ENCODE data around the gene PARD6B.
"Not testable (repeated sequence)": the region's sequence is repeated elsewhere in the genome, so short reads cannot be mapped to it uniquely, and the experiment has no call there.

The PARD6B gene

DNA sequence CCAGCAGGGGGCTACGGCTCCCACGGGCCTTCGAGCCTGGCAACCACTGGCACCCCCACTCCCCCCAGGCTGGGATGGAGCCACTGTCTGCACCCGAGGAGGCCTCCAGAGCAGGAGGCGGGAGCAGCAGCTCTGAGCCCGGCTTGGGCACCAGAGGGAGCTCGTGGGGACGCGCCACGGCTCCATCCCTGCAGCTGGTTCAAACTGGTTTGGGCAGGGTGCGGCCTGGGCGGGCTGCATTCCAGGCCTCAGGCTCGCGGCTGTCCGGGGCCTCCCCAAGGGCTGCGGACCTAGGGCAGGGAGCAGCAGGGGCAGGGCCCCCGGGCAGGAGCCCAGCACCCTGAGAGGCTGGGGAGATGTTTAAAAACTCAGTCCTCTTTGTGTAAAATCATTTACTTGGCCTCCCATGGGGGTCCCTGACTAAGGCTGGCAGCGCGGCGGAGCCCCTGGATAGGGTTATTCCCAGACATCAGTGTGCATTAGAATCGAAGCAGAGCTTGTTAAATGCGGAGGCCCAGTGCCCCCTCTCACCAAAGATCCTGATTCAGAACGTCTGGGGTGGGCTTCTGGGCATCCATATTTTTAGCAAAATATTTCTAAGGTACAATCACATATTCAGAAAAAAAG is 59.4 kb downstream of the PARD6B start:
- Mint-ChIP-seq H3K4me1 (peaks cover 11% of the 10 kb centered on the region), H3K36me3 (no peaks in the 10 kb centered on the region), H3K9me3 (no peaks in the 10 kb centered on the region), H3K27me3 (no peaks in the 10 kb centered on the region), H3K27ac (peak overlapping the region; percentile 35), H3K4me3 (peak overlapping the region; percentile 58)

DNA sequence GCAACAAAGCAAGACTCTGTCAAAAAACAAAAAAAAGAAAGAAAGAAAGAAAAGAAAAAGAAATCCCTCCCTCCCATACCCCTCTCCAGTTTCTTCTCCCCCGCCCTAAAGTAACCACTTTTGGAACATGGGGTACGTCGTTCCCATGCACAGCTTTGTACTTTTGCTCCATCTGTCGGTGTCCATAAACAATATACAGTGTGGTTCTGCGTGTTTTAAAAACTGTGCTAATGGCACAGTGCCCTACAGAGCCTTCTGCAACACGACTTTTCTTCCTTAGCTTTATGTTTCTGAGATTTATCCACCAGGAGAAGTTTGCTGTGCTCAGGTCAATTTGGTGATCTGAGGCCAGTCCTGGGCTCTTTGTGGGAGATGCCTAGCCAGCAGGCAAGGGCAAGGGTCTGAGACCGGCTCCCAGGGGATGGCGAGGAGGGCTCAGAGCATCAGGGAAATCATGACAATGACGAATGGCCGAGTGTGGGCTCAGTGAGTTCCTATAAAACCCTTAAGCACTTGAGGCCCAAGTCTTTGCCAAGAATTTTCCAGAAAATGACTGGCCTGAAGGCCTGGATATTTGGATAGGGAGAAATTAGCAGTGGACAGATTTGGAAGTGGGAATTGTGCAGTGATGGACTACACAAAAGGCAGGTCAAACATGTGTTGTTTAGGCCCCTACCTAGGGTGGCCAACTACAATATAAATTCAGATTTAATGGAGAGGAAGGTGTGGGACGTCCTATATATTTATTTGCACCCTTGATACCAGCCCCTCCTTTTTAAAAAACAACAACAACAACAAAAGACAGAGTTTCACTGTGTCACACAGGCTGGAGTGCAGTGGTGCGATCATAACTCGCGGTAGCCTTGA is 61.6 kb downstream of the PARD6B start:
- H3K27me3 Mint-ChIP-seq = no peaks in the 10 kb centered on the region
- H3K4me3 Mint-ChIP-seq = peak overlapping the region; percentile 5
- no peaks in the 10 kb centered on the region for H3K9me3 Mint-ChIP-seq
- H3K27ac Mint-ChIP-seq = no peak overlapping the region
- H3K36me3 Mint-ChIP-seq = no peaks in the 10 kb centered on the region
- H3K4me1 Mint-ChIP-seq = peaks cover 16% of the 10 kb centered on the region

DNA sequence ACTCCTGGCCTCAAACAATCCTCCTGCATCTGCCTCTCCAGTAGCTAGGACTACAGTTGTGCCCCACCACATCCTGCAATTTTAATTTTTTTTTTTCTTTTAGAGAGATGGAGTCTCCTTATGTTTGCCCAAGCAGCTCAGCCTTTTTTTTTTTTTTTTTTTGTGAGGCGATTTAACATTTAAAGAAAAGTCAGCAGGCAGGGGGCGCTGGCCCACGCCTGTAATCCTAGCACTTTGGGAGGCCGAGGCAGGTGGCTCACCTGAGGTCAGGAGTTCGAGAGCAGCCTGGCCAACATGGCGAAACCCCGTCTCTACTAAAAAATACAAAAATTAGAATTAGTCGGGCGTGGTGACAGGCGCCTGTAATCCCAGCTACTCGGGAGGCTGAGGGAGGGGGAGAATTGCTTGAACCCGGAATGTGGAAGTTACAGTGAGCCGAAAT is 62.2 kb downstream of the PARD6B start:
- H3K27me3 Mint-ChIP-seq, H3K36me3 Mint-ChIP-seq, H3K27ac Mint-ChIP-seq, H3K9me3 Mint-ChIP-seq: not testable (repeated sequence)
- peaks cover 16% of the 10 kb centered on the region for H3K4me1 Mint-ChIP-seq
- H3K4me3 Mint-ChIP-seq = peak overlapping the region; percentile 52

DNA sequence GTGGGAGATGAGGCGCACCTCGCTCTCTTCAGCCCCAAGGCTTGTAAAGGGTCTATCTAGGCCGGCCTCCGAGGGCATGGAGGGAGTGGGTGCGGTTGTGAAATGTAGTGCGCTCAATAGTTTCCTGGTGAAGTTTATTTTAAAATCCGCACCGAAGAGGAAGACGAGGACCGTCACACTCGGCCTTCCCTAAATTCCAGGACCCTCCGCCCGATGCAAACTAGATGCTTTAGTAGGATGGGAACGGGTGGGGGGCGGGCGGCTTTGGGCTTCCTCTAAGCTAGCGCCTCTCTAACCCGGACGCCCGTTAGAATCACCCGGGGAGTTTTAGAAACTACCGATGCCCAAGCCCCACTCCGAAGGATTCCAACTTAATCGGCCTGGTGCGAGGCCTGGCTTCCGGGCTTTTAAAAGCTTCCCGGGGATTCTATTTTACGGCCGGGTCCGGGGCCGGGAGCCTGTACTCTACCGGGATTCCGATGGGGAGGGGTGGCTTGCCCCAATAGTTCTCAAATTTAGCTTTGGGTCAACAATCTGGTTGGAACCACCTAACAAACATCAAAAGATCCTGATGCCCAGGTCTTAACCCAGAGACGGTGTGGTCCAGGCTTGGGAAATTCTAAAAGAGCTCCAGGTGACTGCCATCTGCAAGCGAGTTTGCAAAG is 62.9 kb downstream of the PARD6B start:
- Mint-ChIP-seq H3K27me3 (no peaks in the 10 kb centered on the region), H3K4me1 (peaks cover 16% of the 10 kb centered on the region), H3K36me3 (no peaks in the 10 kb centered on the region), H3K4me3 (peak overlapping the region; percentile 76), H3K27ac (no peak overlapping the region), H3K9me3 (no peaks in the 10 kb centered on the region)

DNA sequence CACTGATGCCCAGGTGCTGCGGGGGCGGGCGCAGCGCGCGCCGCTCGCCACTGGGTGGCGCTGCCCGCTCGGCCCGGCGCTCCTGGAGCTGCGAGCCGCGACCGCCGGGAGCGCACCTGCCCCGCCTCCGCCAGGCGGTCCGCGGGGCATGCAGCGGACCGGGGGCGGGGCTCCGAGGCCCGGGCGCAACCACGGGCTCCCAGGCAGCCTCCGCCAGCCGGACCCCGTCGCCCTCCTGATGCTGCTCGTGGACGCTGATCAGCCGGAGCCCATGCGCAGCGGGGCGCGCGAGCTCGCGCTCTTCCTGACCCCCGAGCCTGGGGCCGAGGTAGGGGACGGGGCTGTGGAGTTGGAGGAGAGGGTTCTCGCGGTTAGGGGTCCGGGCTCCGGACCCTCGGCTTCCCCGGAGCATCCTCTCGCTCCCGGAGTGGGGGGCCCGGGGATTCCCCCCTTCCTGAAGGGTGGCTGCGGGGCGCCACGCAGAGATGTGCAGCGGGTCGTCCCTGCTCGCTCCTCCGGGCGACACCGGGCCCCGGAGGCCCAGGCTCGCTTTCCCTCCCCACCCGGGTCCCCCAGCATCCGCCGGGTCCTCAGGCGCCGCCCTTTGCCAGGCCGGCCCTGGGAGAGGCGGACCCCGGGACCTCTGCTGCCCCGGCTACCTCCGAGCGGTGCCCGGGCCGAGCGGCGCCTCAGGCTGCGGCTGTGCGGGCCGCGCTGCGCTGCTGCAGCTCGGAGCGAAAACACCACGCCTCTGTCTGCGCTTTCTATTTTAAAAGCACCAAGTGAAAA is 63.7 kb downstream of the PARD6B start, which contains the start of gene BCAS4:
Gene BCAS4 (plus strand): TSS at position 216 of the 789 bp plus-strand sequence. CDS start 23 bp downstream, at position 239.
- peak within 1 kb of the TSS; percentile 95 for H3K4me3 Mint-ChIP-seq

DNA sequence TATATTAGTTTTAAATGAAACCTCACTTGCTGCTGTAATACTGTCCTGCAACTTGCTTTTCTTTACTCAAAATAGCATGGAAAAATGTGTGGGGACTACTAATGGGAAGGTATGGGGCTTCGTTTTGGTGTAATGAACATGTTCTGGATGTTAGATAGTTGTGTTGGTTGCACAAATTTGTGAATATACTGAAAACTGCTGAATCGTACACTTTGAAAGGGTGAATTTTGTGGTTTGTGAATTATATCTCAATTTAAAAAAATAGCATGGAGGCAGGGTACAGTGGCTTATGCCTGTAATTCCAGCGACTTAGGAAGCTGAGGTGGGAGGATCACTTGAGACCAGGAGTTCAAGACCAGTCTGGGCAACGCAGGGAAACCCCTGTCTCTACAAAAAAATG is 65.8 kb downstream of the PARD6B start:
- Mint-ChIP-seq H3K27me3 (no peaks in the 10 kb centered on the region), H3K9me3 (no peaks in the 10 kb centered on the region), H3K4me3 (no peak overlapping the region), H3K27ac (no peak overlapping the region), H3K4me1 (peaks cover 27% of the 10 kb centered on the region), H3K36me3 (peaks cover 1% of the 10 kb centered on the region)

More for the DNA sequence above, 63.7 kb downstream of the PARD6B start, which contains the start of gene BCAS4:
- no peaks in the 10 kb centered on the region for H3K27me3 Mint-ChIP-seq
- H3K36me3 Mint-ChIP-seq = peaks cover under 1% of the 10 kb centered on the region
- peak within 1 kb of the TSS; percentile 59 for H3K27ac Mint-ChIP-seq
- H3K4me1 Mint-ChIP-seq = peaks cover 20% of the 10 kb centered on the region
- no peaks in the 10 kb centered on the region for H3K9me3 Mint-ChIP-seq

DNA sequence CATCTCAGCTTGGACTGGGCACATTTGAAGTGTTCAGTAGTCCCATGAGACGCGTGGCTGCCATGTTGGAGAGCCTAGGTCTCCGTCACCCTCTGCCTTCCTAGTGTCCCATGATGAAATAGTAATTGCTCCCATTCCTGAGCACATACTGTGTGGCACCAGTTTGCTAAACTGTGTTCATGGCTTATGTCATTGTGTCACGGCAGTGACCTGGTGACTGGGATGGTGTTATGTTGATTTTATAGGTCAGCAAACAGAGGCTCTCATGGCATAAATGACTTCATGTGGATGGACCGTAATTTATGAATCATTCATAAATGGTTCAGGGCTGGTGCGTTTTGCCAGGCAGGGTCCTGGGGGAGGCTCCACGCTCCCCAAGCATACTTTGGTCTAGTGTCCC is 67.3 kb downstream of the PARD6B start:
- H3K9me3 Mint-ChIP-seq = no peaks in the 10 kb centered on the region
- H3K36me3 Mint-ChIP-seq = peaks cover 1% of the 10 kb centered on the region
- no peak overlapping the region for H3K27ac Mint-ChIP-seq
- peaks cover 24% of the 10 kb centered on the region for H3K4me1 Mint-ChIP-seq
- no peak overlapping the region for H3K4me3 Mint-ChIP-seq
- no peaks in the 10 kb centered on the region for H3K27me3 Mint-ChIP-seq

DNA sequence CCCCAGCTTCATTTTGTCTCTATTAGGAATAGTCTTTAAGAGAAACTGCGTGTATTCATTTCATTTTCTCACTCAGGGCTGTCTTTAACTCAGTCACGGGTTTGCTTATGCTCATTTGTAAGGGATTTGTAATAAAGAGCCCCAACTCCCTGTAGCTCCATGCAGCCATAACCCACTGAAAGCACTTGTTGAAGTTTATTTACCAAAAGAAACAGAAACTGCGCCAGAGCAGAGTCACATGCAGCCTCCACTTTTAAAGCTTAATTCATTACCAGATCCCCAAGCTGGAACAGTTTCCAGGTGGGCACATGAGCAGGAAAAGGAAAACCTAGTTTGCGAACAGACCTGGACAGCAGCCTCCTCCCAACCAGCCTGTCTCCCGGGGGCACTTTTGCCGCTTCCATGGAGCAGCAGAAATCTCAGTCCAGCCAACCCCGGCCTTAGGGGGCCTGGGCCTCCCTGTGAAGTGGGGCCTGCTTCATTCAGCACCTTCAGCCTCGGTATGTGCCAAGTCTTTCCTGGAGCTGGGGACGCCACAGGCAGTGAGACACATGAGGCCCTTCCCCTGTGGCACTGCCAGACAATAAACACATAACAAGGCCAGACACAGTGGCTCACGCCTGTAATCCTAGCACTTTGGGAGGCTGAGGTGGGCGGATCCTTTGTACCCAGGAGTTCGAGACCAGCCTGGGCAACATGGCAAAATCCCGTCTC is 68.0 kb downstream of the PARD6B start:
- Mint-ChIP-seq H3K36me3 (peaks cover 1% of the 10 kb centered on the region), H3K9me3 (no peaks in the 10 kb centered on the region), H3K4me3 (no peak overlapping the region), H3K27me3 (no peaks in the 10 kb centered on the region), H3K27ac (peak overlapping the region; percentile 23), H3K4me1 (peaks cover 26% of the 10 kb centered on the region)

DNA sequence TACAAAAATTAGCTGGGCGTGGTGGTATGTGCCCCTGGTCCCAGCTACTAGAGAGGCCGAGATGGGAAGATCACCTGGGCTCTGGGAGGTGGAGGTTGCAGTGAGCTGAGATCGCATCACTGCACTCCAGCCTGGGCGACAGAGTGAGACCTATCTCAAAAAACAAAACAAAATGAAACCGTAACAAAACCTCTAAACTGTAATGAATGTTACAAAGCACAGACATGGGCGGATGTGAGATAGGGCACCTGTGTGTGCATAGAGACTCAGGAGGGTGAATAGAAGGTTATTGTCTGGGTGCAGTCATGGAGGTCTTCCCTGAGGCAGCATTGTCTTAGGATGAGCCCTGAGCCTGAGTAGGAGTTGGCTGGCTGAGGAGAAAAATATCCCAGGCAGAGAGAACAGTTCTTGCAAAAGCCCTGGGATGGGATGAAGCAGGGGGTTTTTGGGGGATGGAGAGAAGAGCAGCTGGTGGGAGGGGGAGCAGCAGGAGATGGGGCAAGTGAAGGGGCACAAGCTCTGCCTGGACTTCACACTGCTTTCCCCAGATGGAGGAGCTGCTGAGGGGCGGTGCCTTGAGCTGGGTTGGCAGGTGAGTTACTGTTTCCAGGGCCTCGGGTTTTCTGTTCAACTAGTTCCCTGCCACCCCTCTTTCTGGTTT is 68.6 kb downstream of the PARD6B start:
- peaks cover 33% of the 10 kb centered on the region for H3K4me1 Mint-ChIP-seq
- H3K27me3 Mint-ChIP-seq = no peaks in the 10 kb centered on the region
- no peaks in the 10 kb centered on the region for H3K9me3 Mint-ChIP-seq
- H3K36me3 Mint-ChIP-seq = peaks cover 1% of the 10 kb centered on the region
- H3K27ac Mint-ChIP-seq = peak overlapping the region; percentile 33
- no peak overlapping the region for H3K4me3 Mint-ChIP-seq

DNA sequence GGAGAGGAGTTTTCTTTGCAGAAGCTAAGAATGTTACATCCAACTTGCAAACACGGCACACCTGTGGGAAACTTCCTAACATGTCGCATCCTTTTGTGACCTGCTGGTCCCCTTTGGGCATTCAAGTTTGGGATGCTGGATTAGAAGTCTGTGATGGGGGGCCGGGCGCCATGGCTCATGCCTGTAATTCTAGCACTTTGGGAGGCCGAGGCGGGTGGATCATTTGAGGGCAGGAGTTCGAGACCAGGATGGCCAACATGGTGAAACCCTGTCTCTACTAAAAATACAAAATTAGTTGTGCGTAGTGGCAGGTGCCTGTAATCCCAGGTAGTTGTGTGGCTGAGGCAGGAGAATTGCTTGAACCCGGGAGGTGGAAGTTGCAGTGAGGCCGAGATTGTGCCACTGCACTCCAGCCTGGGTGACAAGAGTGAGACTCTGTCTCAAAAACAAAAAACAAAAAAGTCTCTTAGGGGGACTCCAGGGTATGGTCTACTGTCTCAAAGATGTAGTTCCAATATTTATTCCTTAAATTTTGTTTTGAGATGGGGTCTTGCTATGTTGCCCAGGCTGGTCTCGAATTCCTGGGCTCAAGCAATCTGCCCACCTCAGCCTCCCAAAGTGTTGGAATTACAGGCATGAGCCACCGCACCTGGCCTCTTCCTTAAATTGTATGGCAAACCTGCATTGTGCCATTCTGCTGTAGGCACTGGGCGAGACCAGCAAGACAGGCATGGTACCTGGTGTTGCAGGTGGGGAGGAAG is 69.8 kb downstream of the PARD6B start:
- Mint-ChIP-seq H3K4me1 (peaks cover 38% of the 10 kb centered on the region), H3K27ac (peak overlapping the region; percentile 57)
- not testable (repeated sequence) for H3K36me3 Mint-ChIP-seq, H3K4me3 Mint-ChIP-seq, H3K9me3 Mint-ChIP-seq, H3K27me3 Mint-ChIP-seq

DNA sequence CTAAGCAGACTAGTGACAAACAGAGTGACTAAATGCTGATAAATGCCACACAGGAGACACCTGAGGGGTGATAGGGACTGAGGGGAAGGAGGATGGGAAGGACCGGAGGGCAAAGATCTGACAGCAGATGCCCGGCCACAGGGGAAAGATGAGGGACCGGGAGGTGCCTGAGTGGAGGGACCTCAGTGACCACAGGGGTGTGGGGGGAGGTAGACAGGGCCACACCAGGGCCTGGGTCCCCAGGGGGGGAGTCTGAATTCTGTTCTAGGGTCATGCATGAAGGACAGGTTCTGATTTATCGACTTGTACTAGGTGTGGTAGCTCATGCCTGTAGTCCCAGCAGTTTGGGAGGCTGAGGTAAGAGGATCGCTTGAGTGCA is 70.4 kb downstream of the PARD6B start:
- H3K9me3 Mint-ChIP-seq = no peaks in the 10 kb centered on the region
- H3K4me1 Mint-ChIP-seq = peaks cover 41% of the 10 kb centered on the region
- H3K27ac Mint-ChIP-seq = peak overlapping the region; percentile 57
- H3K27me3 Mint-ChIP-seq = no peaks in the 10 kb centered on the region
- no peak overlapping the region for H3K4me3 Mint-ChIP-seq
- peaks cover 1% of the 10 kb centered on the region for H3K36me3 Mint-ChIP-seq

DNA sequence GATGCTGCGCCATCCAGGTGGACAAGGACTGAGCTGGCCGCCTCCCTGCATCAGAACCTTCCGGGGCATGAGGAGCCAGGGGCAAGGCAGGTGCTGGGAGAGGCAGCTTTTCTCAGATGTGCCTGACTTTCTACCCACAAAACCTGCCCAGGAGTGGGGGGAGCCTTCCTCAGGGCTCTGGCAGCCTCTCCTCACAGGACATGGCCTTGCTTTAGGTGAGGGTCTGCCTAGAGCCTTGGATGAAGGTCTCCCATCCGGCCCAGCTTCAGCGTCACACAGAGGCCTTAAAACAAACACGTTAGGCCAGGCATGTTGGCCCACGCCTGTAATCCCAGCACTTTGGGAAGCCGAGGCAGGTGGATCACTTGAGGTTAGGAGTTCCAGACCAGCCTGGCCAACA is 70.9 kb downstream of the PARD6B start:
- H3K36me3 Mint-ChIP-seq = peaks cover 1% of the 10 kb centered on the region
- peaks cover 37% of the 10 kb centered on the region for H3K4me1 Mint-ChIP-seq
- no peak overlapping the region for H3K27ac Mint-ChIP-seq
- no peak overlapping the region for H3K4me3 Mint-ChIP-seq
- H3K27me3 Mint-ChIP-seq = no peaks in the 10 kb centered on the region
- no peaks in the 10 kb centered on the region for H3K9me3 Mint-ChIP-seq

DNA sequence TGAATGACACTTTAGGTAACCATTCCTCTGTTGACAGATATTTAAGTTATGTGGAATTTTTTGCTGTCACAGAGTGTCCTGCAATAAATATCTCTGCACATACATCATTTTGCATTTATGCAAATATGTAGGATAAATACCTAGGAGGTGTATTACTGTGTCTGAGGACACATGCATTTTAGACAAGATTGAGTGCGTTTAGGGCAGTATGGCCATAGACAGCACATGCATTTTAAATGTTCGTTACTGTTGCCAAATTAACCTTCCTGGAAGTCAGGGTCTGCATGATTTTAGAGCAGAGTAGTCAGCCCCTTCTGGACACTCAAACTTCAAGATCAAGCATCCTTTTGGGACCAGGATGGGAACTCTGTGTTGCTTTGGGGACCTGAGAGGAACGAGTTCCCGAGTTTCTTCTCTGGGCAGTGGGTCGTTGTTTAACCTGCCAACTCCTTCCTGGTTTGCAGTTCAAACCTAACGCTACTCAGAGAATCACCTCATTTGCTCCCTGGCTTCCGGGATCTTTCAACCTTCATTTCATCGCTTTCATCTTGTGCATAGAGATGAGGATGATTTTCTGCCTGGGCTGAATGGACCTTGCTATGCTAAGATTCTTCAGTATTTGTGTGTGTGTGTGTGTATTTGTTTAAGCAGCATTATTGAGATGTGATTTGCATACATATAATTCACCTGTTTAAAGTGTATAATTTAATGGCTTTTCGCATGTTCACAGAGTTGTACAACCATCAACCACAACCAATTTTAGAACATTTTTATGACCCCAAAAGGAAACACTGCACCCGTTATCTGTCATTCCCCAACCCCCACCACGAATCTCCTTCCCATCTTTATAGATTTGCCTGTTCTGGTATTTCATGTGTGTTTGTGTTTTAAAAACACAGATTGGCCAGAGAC is 73.3 kb downstream of the PARD6B start:
- Mint-ChIP-seq H3K27ac (peak overlapping the region; percentile 89), H3K4me3 (peak overlapping the region; percentile 71), H3K9me3 (no peaks in the 10 kb centered on the region), H3K36me3 (peaks cover 1% of the 10 kb centered on the region), H3K4me1 (peaks cover 40% of the 10 kb centered on the region), H3K27me3 (no peaks in the 10 kb centered on the region)

Data from activated naive CD4-positive, alpha-beta T cell treated with anti-CD3 and anti-CD28 coated beads, Interleukin-2, amount 50 U/mL, for 24 hours (primary cell).